ENCODE results near the gene TDRD12.

DNA sequence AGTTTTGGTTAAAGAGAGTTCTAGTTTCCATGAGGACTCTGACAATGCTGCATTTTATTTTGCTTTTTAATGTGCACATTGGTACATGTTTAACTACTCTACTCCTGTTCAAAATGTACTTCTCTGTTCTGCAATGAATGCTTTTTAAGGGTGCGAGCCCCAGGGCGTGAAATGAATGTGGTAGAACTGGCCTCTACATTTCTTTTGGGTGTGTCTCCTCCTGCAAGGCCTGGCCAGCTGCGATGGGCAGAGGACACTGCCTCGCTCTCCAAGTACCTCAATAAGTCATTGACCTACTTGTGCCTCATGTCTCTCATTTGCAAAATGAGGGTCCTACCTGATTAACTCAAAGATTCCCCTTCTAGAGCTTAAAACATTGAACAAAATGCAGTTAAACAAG lies 37.2 kb upstream of the TDRD12 start:
- TF ChIP-seq EZH2 (conservative IDR thresholded peaks at IDR 0.05; ENCODE audit: low read depth, low read length), result no peak
- TF ChIP-seq CREB1 (IDR thresholded peaks at IDR 0.05), result no peak
- no peak for TF ChIP-seq CREB1 (CRISPR knock-in tag; IDR thresholded peaks at IDR 0.05)
- TF ChIP-seq, protein P1, sequence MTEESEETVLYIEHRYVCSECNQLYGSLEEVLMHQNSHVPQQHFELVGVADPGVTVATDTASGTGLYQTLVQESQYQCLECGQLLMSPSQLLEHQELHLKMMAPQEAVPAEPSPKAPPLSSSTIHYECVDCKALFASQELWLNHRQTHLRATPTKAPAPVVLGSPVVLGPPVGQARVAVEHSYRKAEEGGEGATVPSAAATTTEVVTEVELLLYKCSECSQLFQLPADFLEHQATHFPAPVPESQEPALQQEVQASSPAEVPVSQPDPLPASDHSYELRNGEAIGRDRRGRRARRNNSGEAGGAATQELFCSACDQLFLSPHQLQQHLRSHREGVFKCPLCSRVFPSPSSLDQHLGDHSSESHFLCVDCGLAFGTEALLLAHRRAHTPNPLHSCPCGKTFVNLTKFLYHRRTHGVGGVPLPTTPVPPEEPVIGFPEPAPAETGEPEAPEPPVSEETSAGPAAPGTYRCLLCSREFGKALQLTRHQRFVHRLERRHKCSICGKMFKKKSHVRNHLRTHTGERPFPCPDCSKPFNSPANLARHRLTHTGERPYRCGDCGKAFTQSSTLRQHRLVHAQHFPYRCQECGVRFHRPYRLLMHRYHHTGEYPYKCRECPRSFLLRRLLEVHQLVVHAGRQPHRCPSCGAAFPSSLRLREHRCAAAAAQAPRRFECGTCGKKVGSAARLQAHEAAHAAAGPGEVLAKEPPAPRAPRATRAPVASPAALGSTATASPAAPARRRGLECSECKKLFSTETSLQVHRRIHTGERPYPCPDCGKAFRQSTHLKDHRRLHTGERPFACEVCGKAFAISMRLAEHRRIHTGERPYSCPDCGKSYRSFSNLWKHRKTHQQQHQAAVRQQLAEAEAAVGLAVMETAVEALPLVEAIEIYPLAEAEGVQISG (CRISPR knock-in tag; IDR thresholded peaks at IDR 0.05), result no peak
- TF ChIP-seq, protein P2, sequence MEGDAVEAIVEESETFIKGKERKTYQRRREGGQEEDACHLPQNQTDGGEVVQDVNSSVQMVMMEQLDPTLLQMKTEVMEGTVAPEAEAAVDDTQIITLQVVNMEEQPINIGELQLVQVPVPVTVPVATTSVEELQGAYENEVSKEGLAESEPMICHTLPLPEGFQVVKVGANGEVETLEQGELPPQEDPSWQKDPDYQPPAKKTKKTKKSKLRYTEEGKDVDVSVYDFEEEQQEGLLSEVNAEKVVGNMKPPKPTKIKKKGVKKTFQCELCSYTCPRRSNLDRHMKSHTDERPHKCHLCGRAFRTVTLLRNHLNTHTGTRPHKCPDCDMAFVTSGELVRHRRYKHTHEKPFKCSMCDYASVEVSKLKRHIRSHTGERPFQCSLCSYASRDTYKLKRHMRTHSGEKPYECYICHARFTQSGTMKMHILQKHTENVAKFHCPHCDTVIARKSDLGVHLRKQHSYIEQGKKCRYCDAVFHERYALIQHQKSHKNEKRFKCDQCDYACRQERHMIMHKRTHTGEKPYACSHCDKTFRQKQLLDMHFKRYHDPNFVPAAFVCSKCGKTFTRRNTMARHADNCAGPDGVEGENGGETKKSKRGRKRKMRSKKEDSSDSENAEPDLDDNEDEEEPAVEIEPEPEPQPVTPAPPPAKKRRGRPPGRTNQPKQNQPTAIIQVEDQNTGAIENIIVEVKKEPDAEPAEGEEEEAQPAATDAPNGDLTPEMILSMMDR (CRISPR knock-in tag; IDR thresholded peaks at IDR 0.05), result no peak
- TF ChIP-seq, protein P3, sequence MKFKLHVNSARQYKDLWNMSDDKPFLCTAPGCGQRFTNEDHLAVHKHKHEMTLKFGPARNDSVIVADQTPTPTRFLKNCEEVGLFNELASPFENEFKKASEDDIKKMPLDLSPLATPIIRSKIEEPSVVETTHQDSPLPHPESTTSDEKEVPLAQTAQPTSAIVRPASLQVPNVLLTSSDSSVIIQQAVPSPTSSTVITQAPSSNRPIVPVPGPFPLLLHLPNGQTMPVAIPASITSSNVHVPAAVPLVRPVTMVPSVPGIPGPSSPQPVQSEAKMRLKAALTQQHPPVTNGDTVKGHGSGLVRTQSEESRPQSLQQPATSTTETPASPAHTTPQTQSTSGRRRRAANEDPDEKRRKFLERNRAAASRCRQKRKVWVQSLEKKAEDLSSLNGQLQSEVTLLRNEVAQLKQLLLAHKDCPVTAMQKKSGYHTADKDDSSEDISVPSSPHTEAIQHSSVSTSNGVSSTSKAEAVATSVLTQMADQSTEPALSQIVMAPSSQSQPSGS (CRISPR knock-in tag; IDR thresholded peaks at IDR 0.05), result no peak
- TF ChIP-seq NCOA5 (CRISPR knock-in tag; IDR thresholded peaks at IDR 0.05), result no peak
- no peak for TF ChIP-seq ATF1 (CRISPR knock-in tag; IDR thresholded peaks at IDR 0.05)

All from HepG2 (cell line).